Fibroblast of mammary gland (primary cell): ENCODE measurements around the gene ALDH3A2.

Experiments
- DNase-seq: peaks from one replicate; pipeline ENCODE4 v3.0.0-alpha.2; 2010; ENCODE audit warnings: low read depth
- H3K4me3 ChIP-seq: 2 replicates; pipeline ENCODE4 v1.5.1; 2011; ENCODE audit warnings: low read depth, mild to moderate bottlenecking, low read length, moderate library complexity; ENCODE audit not compliant: control insufficient read depth
- TF ChIP-seq, protein P1 (sequence below): conservative IDR thresholded peaks from 2 replicates; pipeline ENCODE4 v1.5.1; 2011; ENCODE audit warnings: low read depth, low read length, inconsistent platforms; ENCODE audit not compliant: control insufficient read depth, insufficient read depth

ALDH3A2 gene

DNA sequence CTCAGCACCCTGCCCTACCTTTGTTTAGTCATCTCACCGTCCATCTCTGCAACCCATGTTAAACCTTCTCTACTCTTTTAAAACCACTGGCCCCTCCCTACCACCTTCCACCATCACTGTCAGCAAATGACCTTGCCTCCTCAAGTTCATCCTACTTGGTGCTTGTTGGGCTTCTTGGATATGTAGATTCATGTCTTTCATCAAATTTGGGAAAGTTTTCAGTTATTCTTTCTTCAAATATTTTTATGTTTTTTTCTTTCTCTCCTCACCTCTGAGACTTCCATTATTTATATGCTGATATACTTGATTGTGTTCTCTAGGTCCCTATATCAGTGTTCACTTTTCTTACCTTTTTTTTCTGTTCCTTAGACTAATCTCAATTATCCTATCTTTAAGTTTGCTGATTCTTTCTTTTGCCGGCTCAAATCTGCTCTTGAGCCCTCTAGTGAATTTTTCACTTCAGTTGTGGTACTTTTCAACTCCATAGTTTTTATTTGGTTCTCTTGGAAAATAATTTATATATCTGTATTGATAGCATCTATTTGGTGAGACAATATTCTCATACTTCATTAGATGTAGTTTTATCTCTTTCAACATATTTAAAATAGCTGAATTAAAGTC lies 28.7 kb upstream of the ALDH3A2 start:
- TF ChIP-seq, protein P1, sequence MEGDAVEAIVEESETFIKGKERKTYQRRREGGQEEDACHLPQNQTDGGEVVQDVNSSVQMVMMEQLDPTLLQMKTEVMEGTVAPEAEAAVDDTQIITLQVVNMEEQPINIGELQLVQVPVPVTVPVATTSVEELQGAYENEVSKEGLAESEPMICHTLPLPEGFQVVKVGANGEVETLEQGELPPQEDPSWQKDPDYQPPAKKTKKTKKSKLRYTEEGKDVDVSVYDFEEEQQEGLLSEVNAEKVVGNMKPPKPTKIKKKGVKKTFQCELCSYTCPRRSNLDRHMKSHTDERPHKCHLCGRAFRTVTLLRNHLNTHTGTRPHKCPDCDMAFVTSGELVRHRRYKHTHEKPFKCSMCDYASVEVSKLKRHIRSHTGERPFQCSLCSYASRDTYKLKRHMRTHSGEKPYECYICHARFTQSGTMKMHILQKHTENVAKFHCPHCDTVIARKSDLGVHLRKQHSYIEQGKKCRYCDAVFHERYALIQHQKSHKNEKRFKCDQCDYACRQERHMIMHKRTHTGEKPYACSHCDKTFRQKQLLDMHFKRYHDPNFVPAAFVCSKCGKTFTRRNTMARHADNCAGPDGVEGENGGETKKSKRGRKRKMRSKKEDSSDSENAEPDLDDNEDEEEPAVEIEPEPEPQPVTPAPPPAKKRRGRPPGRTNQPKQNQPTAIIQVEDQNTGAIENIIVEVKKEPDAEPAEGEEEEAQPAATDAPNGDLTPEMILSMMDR, result no peak
- no peak for DNase-seq

DNA sequence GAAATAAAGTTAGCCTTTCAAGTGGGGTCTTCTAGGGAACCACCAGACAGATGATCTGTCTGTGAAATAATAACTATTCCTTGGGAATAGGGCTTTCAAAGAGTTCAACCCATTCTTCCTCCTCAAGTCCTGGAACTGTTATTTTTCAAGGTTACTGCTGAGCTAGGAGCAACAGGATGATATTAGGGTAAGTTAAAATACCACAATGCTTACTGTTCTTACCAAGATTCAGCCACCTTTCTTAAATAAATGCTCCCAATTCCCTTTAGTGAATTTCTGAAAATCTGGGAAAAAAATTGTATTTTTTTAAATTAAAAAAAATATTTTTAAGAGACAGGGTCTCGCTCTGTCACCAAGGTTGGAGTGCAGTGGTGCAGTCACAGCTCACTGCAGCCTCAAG lies 26.9 kb upstream of the ALDH3A2 start:
- TF ChIP-seq, protein P1, result no peak
- no peak for DNase-seq
- no peak overlapping the region for H3K4me3 ChIP-seq

More for the DNA sequence above, 28.7 kb upstream of the ALDH3A2 start:
- H3K4me3 ChIP-seq, result no peak overlapping the region

DNA sequence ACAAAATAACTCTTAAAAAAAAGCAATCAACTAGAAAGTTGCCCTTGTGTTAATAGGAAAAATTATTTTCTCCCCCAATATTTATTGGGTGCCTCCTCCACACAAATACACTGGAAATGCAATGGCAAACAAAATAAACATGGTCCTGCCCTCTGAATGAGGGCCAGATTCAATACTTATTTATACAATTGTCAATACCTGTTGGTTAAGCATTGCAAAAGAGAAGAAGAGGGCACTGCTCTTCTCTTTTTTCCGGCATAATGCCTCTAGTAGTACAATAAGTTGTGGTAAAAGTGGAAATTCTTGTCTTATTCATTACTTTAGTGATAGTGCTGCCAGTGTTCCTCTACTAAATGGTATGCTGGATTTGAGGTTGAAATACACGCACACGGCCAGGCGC lies 22.5 kb upstream of the ALDH3A2 start:
- no peak for DNase-seq
- TF ChIP-seq, protein P1, result no peak
- H3K4me3 ChIP-seq, result no peak overlapping the region

DNA sequence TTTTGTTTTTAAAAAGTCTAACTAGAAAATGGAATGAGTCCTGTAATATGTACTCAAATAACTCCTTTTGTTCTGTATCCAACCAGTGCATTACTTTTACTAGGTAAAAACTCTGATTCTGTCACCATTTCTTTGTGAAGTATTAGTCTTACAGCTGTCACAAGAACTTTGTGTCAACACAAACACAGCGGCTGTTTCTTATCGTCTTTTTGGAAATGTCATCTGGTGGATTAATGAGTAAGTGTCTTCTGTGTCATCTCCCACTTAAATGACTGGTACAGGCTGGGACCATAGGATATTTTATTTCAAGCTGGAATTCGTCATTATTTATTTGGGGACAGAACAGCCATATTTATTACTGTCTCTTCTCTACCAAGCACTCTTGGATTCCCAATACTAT lies 19.1 kb upstream of the ALDH3A2 start:
- TF ChIP-seq, protein P1, result no peak
- DNase-seq, result no peak
- no peak overlapping the region for H3K4me3 ChIP-seq

DNA sequence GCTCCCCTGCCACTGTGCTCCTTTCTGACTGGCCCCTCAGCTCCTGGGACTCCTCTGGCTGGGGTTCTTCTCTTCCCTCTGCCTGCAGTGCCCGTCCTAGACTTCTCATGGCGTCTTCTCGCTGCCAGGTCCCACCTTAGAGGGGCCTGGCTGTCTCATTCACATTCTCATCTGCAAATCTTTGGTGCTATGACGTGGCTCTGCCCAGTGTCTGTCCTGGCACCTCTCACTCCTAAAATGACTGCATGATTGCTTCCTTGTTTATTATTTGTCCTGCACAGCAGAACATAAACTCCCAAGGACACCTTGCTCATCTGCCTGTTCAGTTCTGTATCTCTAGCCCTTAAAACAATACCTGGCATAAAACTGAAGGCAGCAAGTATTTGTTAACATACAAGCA lies 18.5 kb upstream of the ALDH3A2 start:
- H3K4me3 ChIP-seq, result no peak overlapping the region
- no peak for DNase-seq
- TF ChIP-seq, protein P1, result no peak

DNA sequence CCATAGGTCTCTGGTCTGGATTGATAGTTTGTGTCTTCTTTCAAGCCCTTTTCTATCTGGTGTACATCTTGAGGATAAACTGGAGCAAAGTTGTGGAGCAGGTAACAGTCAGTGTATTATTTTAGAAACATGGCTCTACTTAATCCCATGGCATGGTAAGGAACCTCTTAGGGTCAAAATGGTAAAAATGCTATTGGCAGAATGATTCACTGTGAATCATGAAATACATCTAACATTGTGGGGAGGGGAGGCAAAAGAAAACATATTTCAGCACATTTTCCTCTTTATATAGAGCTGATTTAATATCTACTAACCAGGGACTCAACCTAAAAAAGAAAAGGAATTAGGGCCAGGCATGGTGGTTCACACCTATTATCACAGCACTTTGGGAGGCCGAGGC lies 17.9 kb upstream of the ALDH3A2 start:
- no peak for DNase-seq
- H3K4me3 ChIP-seq, result no peak overlapping the region
- TF ChIP-seq, protein P1, result no peak

DNA sequence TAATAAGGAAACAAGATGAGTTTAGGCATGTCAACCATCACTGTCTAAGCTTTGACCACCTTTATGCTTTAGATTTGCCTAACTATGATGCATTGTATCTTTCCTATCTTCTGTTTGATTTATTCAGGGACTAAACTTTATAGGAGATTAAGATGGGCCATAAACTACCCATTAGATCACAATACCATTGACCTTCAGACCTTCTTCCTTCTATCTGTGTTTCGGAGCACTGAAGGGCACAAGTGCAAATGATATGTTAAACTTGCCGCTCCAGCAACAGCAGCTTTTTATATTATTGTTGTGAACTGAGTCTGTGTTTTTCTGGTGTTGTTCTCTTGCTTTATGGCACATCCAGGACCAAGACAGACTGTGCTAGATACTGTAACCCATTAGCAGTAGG lies 16.6 kb upstream of the ALDH3A2 start:
- TF ChIP-seq, protein P1, result no peak
- H3K4me3 ChIP-seq, result no peak overlapping the region
- no peak for DNase-seq
